ENCODE data around the gene RNF111.
"Not testable (repeated sequence)": the region's sequence is repeated elsewhere in the genome, so short reads cannot be mapped to it uniquely, and the experiment has no call there.

Gene RNF111

DNA sequence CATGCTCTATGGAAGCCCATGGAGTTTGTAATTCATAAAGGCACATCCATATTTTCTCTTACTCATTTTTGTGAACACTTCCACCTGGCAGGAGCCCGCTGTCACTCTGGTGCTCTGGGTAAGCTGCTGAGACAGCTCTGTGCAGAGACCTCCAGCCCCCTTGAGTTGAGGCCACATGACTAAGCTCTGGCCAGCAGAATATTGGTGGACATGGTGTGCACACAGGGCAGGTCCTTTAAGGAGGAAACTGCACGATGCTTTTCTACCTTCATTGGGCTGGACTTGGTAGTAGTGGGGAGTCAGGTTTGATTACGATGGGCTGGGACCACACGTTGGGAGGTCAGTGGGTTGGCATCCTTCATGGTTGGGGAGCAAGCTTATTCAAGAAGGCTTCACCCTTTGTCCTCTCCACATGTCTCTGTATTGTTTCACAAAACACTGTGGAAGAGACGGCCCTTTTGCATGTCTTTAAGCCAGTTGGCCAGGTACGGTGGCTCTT, 146.5 kb downstream of the RNF111 start:
- DNase-seq (ENCODE audit: low read depth in 2 of 2), result no peak

DNA sequence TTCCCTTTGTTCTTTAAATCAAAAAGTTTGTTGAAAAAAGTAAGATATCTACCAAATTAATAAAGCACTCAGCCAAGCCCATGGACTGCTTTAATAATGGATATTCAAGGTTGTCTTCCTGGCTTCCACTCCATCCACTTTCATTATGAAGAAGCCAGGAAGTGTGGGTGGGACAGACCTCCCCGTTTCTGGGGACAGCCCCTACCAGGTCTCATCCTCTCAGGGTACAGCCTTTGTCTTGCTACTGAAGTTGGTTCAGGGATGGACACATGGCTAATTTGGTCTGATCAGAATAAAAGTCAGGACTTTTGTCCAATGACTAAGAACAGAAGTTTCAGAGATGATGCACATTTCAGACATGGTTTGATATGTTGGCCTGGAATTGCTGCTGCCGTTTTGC, 150.1 kb downstream of the RNF111 start:
- DNase-seq (ENCODE audit: low read depth in 2 of 2), result no peak

DNA sequence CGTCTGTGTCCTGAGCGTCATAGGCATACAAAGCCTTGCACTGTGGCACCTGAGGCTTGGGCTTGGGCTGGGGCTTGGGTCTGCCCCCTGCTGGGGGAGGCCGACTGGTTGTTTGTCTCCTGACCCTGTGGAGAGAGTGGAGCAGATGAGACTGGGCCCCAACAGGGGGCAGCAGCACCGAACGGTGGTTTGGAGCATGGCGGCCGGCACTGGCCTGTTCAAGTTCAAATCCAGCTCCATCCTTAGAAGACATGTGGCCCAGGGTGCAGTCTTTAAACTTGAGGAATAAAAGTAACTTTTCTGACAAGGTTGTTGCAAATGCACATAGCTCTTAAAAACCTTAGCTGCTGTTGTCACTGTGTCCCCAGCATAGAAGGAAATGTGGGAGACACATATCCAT, 150.8 kb downstream of the RNF111 start:
- DNase-seq (ENCODE audit: low read depth in 2 of 2), result peak in 1 of 2 experiments; percentile 8

DNA sequence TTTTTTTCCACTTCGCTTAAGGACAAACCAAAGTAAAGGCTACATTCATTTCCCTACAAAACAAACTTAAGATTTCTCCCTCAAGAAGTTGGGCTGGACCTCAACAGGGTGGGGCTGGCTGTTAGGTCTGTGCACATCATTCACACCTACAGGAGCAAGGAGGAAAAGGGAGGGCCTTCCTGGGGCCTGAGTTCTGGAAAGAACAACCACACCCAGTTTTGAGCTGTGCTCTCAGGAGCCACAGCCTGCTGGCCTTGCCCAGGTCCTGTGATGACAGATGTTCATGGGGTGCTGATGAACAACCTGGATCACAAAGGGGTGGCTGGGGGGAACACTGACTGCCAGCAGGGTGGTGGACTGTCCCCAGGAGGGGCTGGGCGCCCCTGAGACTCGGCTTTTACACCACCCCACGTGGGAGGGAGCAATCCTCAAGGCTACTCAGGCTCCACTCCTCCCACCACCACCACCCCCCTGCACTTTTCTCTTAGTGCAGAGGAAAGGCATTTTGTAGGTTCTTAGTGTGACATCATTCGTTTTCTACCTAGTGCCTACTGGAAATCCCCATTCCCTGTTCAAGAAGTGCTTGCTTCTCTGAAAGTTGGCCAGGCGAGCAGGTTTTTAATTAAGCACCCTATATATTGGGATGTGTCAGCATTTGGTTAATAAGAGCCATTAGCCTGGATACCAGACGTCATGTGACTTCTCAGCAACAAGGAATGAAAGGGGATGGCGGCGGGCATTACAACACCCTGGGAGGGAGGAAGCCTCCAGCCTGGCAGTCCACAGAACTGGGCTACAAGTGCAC, 153.2 kb downstream of the RNF111 start:
- no peak for DNase-seq (ENCODE audit: low read depth in 2 of 2)

DNA sequence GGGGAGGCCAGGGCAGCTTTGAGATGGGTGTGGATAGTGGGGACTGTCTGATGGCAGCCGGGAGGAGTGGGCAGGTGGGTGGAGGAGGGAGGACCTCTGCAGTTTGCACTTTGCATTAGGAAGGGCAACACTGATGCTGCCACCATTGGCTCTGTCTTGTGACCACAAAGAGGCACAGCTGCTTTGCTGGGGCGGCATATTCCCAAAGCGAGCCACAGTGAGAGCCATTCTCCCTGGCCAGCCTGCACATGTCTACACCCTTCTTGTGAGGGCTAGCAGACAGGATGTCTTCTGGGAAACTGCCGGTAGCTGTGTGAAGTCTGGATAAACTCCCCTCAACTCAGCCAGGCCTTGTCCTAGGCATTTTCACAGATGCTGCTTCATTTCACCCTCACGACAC, 155.8 kb downstream of the RNF111 start:
- DNase-seq (ENCODE audit: low read depth in 2 of 2), result no peak

DNA sequence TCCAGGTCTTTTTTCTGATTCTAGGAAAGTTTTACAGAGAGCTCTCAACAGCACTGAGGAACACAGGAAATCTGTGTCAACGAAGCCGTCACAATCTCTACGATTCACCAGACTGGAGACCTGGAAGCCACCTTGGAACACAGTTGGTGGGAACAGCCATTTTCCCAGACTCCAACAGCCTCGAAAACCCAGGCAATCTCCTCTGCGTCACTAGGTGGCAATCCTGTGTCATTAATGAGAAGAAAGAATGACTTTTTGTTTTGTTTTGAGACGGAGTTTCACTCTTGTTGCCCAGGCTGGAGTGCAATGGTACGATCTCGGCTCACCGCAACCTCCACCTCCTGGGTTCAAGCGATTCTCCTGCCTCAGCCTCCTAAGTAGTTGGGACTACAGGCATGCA, 157.1 kb downstream of the RNF111 start:
- DNase-seq (ENCODE audit: low read depth in 2 of 2), result not testable (repeated sequence)

All from fibroblast of skin of left quadriceps (primary cell).